RPMI7951 (cell line): ENCODE data around the gene CHN1. TPM values are rescaled to one million over a fixed set of nuclear protein-coding genes. Genes with fewer than 3 reads are reported as not detected.
A peak's percentile ranks its signal among the peaks of the same experiment; 100 is the strongest.

ENCODE experiments used
- DNase-seq: peaks from one replicate; pipeline ENCODE4 v3.0.0-alpha.2; 2012; ENCODE audit warnings: low read depth
- total RNA-seq: library from RNA; depleted of rRNA; stranded (reverse); fragments of >200 nt; shearing (Covaris generic); gene quantifications from 2 replicates; pipeline ENCODE4 v1.2.3, GENCODE V29; 2014; rRNA removed

CHN1 gene
- total RNA-seq, 1 experiment from 2014 or later: 163 TPM

- DNase-seq: no peak
These were observed 236.6 kb downstream of the CHN1 start for GRCh38 chr2:174768557-174768956.

GRCh38 chr2:174766271-174766670 lies 238.9 kb downstream of the CHN1 start:
- DNase-seq: no peak

- DNase-seq: no peak
These were observed 239.6 kb downstream of the CHN1 start for GRCh38 chr2:174765576-174765975.

- peak; percentile 75 for DNase-seq
These were observed 240.6 kb downstream of the CHN1 start, which contains the start of gene CHRNA1 for GRCh38 chr2:174764280-174765255. Gene CHRNA1 (minus strand): TSS chr2:174764472. CDS start chr2:174764394, 78 bp downstream.

- DNase-seq: no peak
These were observed 241.4 kb downstream of the CHN1 start for GRCh38 chr2:174763780-174764179.

GRCh38 chr2:174762464-174762863 lies 242.7 kb downstream of the CHN1 start:
- DNase-seq: no peak

- peak; percentile 54 for DNase-seq
These were observed 243.3 kb downstream of the CHN1 start for GRCh38 chr2:174761837-174762236.

GRCh38 chr2:174760845-174761473 lies 244.2 kb downstream of the CHN1 start:
- no peak for DNase-seq

GRCh38 chr2:174759381-174760065 lies 245.7 kb downstream of the CHN1 start:
- no peak for DNase-seq

- DNase-seq: no peak
These were observed 248.4 kb downstream of the CHN1 start for GRCh38 chr2:174756743-174757142.

GRCh38 chr2:174753038-174753633 lies 252.0 kb downstream of the CHN1 start:
- no peak for DNase-seq

- DNase-seq: no peak
These were observed 252.7 kb downstream of the CHN1 start for GRCh38 chr2:174752403-174753037.

- DNase-seq: no peak
These were observed 254.2 kb downstream of the CHN1 start for GRCh38 chr2:174750923-174751441.

GRCh38 chr2:174749793-174750192 lies 255.4 kb downstream of the CHN1 start:
- DNase-seq: no peak

- peak; percentile 59 for DNase-seq
These were observed 256.2 kb downstream of the CHN1 start for GRCh38 chr2:174748948-174749347.

Other genes with a start within 250 kb of the CHN1 start
- gene CHRNA1, start 240.9 kb downstream of the CHN1 start, total RNA-seq: 7.5 and 10.6 TPM in 2 replicates
- gene ATF2, start 162.8 kb upstream of the CHN1 start, total RNA-seq: 55.0 and 73.3 TPM in 2 replicates
- 320 and 403 TPM in 2 replicates for gene ATP5MC3, start 176.3 kb upstream of the CHN1 start, total RNA-seq